Lower leg skin (tissue), 4 donors: ENCODE data around the gene GOLGA6A. TPM values are rescaled to one million over a fixed set of nuclear protein-coding genes. Genes with fewer than 3 reads are reported as not detected.

ENCODE experiments used
- DNase-seq, 2 donors: peaks; one replicate each; pipeline ENCODE4 v3.0.0-alpha.2; 2019; ENCODE audit warnings: low spot score in 2 of 2
- H3K4me3 ChIP-seq: fragments of 200-600 bp; sonication (generic); 2 replicates; pipeline ENCODE4 v1.5.1; 2017; ENCODE audit warnings: mild to moderate bottlenecking, low read depth; ENCODE audit not compliant: poor library complexity, severe bottlenecking
- CTCF ChIP-seq, 3 donors: fragments of 450-650 bp; IDR thresholded peaks; one replicate each; pipeline ENCODE4 v1.5.1; 2016; ENCODE audit warnings: antibody characterized with exemption in 3 of 3, mild to moderate bottlenecking in 3 of 3, moderate library complexity in 2 of 3
- POLR2A ChIP-seq, 2 donors: fragments of 450-650 bp; IDR thresholded peaks; one replicate each; pipeline ENCODE4 v1.6.1; 2016 to 2017; ENCODE audit warnings: antibody characterized with exemption in 2 of 2, mild to moderate bottlenecking in 1 of 2, moderate library complexity in 1 of 2
- WGBS, 2 donors: methylation state at CpG; one replicate each; pipeline ENCODE4 v1.1.5; 2018; 5-methylcytosine and 5-hydroxymethylcytosine counted together
- intact Hi-C: fragments of 100-400 bp; cut with DNase I; formaldehyde crosslinking; loops from one replicate; pipeline ENCODE4 v1.15.0; 2023; ENCODE audit warnings: low total_unique reads
- total RNA-seq, 4 donors: library from RNA; depleted of rRNA; stranded (reverse); fragments of >200 nt; gene quantifications; one replicate each; pipeline ENCODE4 v1.1.0, GENCODE V29; 2016

GOLGA6A gene
- total RNA-seq, 4 donors from 2014 or later, result 0.23 to 2.2 TPM; not detected in 2

- DNase-seq, result peak in 1 of 2 donors; percentile 66
These were observed 48.1 kb downstream of the GOLGA6A start for GRCh38 chr15:74034206-74034755.

DNA sequence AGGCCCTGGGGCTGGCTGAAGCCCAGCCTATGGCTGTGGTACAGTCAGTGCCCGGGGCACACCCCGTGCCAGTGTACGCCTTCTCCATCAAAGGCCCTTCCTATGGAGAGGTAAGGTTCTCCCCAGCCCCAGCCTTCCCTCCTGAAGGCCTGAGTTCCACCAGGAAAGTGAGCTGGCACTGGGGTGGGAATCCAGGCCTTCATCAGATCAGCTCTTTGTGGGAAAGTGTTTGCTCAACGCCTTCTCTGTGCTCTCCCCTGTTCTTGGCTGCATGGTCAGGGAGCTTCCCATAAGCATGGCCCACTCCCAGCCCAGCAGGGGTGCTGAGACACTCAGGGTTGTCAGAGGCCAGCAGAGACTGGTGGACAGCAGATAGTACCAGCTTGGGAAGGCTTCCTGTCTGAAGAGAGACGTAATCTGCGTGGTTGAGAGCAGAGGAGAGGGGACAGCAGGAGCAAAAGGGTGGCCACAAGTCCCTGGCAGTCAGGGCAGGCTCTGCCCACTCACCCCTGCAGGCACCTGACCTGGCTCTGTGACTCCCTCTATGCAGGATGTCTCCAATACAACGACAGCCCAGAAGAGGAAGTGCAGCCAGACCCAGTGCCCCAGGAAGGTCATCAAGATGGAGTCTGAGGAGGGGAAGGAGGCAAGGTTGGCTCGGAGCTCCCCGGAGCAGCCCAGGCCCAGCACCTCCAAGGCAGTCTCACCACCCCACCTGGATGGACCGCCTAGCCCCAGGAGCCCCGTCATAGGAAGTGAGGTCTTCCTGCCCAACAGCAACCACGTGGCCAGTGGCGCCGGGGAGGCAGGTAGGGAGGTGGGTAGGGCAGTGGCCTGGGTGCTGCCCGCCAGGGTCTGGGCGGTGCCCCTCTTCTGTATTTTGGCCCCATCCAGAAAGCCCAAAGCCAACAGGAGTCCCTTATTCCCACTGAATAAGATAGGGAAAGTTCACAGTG is 49.5 kb downstream of the GOLGA6A start:
- peak in 1 of 2 donors; percentile 80 for DNase-seq
- no peak overlapping the region for H3K4me3 ChIP-seq
- TF ChIP-seq CTCF (IDR thresholded peaks at IDR 0.05), result no peak
- no peak for TF ChIP-seq POLR2A (IDR thresholded peaks at IDR 0.05)
- WGBS, 2 donors, result 85% methylated on average over 14 of the region's 16 CpGs
- intact Hi-C loops, result no loop called here

More at GRCh38 chr15:74034206-74034755, 48.1 kb downstream of the GOLGA6A start:
- H3K4me3 ChIP-seq, result no peak overlapping the region
- TF ChIP-seq POLR2A (IDR thresholded peaks at IDR 0.05) (no peak), CTCF (IDR thresholded peaks at IDR 0.05) (no peak)
- WGBS, 2 donors, result 77 to 91% methylated on average over 10 of the region's 10 CpGs
- intact Hi-C loops, result no loop called here

DNA sequence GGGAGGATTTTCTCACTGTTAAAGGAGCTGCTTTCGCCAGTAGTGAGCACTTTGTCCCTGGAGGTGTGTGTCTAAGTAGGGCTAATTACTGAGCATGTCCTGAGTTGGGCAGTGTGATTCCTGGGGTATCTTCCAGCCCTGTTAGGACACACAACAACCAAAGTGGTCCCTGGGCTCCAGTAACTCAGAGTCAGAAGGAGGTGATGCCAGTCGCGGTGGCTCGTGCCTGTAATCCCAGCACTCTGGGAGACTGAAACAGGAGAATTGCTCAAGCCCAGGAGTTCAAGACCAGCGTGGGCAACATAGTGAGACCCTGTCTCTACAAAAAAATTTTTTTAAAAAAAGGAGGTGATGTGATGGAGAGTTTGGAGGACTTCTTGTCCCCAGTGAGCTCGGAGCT is 50.3 kb downstream of the GOLGA6A start:
- intact Hi-C loops, result no loop called here

DNA sequence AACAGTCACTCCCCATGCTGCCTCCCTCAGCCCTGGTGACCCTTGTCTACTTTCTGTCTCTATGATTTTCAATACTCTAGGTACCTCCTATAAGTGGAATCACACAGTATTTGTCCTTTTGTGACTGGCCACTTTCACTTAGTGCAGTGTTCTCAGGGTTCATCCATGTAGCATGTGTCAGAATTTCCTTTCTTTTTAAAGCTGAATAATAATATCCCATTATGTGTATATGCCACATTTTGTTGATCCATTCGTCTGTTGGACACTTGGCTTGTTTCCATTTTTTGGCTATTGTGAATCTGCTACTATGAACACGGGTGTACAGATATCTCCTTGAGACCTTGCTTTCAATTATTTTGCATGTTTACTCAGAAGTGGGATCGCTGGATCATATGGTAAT is 53.7 kb downstream of the GOLGA6A start:
- intact Hi-C loops, result no loop called here
- no peak for DNase-seq
- WGBS, 2 donors, result 57 to 59% methylated on average over 3 of the region's 3 CpGs
- no peak for TF ChIP-seq CTCF (IDR thresholded peaks at IDR 0.05)
- no peak for TF ChIP-seq POLR2A (IDR thresholded peaks at IDR 0.05)
- no peak overlapping the region for H3K4me3 ChIP-seq

More for the DNA sequence above, 50.3 kb downstream of the GOLGA6A start:
- 92 to 99% methylated on average over 6 of the region's 6 CpGs for WGBS, 2 donors
- no peak overlapping the region for H3K4me3 ChIP-seq
- DNase-seq, result peak in 1 of 2 donors; percentile 53
- TF ChIP-seq POLR2A (IDR thresholded peaks at IDR 0.05) (no peak), CTCF (IDR thresholded peaks at IDR 0.05) (no peak)

GRCh38 chr15:74027688-74028087 is 54.7 kb downstream of the GOLGA6A start:
- 50 to 56% methylated on average over 3 of the region's 3 CpGs for whole genome bisulfite sequencing, 2 donors
- no peak overlapping the region for H3K4me3 ChIP-seq
- no peak for DNase-seq
- TF ChIP-seq POLR2A (IDR thresholded peaks at IDR 0.05), result no peak
- TF ChIP-seq CTCF (IDR thresholded peaks at IDR 0.05), result no peak
- intact Hi-C loops, result no loop called here
